Measurements from ENCODE around the gene UNC5C. TPM values are rescaled to one million over a fixed set of nuclear protein-coding genes. Genes with fewer than 3 reads are reported as not detected.

The UNC5C gene
- total RNA-seq, 3 donors from 2014 or later (not counting 1 experiment from before 2014, with no cell fraction given): not detected

DNA sequence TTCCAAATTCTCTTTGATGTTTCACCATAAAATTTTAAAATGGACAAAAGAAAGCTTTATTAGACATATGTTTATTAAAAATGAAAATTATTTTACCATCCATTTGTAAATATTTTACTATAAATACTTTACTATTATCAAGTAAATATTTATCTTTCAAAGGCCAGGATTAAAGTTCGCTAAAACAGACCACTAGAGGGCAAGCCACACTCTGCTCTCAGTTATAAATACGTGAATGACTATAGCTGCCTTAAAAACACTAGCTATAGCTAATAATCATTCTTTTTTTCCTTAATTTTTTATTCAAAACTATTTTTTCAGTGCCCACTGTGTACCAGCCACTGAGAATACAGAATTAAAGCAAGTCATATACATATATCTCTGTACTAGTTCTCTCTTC is 38.6 kb downstream of the UNC5C start:
- no peak overlapping the region for H3K27ac Mint-ChIP-seq
- H3K9me3 Mint-ChIP-seq: no peaks in the 10 kb centered on the region
- no peak overlapping the region for H3K4me3 Mint-ChIP-seq
- no peaks in the 10 kb centered on the region for H3K4me1 Mint-ChIP-seq
- Histone ChIP-seq H3K4me1 (ENCODE audit: control insufficient read depth, insufficient read depth, low read length) (no peaks in the 10 kb centered on the region), H3K9me3 (ENCODE audit: control insufficient read depth, insufficient read depth, low read length) (no peaks in the 10 kb centered on the region), H3K36me3 (ENCODE audit: control insufficient read depth, insufficient read depth, low read length) (no peaks in the 10 kb centered on the region), H3K4me3 (ENCODE audit: low read length) (no peak overlapping the region), H3K27ac (ENCODE audit: low read length) (no peak overlapping the region), H3K27me3 (ENCODE audit: control insufficient read depth, insufficient read depth, low read length) (no peaks in the 10 kb centered on the region)
- intact Hi-C loops (cut with micrococcal nuclease): no loop called here
- no peaks in the 10 kb centered on the region for H3K27me3 Mint-ChIP-seq (ENCODE audit: low read depth in 2 of 2)
- DNase-seq (no peak), ATAC-seq (no peak)
- TF ChIP-seq, protein P1, sequence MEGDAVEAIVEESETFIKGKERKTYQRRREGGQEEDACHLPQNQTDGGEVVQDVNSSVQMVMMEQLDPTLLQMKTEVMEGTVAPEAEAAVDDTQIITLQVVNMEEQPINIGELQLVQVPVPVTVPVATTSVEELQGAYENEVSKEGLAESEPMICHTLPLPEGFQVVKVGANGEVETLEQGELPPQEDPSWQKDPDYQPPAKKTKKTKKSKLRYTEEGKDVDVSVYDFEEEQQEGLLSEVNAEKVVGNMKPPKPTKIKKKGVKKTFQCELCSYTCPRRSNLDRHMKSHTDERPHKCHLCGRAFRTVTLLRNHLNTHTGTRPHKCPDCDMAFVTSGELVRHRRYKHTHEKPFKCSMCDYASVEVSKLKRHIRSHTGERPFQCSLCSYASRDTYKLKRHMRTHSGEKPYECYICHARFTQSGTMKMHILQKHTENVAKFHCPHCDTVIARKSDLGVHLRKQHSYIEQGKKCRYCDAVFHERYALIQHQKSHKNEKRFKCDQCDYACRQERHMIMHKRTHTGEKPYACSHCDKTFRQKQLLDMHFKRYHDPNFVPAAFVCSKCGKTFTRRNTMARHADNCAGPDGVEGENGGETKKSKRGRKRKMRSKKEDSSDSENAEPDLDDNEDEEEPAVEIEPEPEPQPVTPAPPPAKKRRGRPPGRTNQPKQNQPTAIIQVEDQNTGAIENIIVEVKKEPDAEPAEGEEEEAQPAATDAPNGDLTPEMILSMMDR (IDR thresholded peaks at IDR 0.05): peak; percentile 30
- H3K36me3 Mint-ChIP-seq: no peaks in the 10 kb centered on the region
- WGBS (ENCODE audit: insufficient coverage): 16% methylated on average over 2 of the region's 2 CpGs

DNA sequence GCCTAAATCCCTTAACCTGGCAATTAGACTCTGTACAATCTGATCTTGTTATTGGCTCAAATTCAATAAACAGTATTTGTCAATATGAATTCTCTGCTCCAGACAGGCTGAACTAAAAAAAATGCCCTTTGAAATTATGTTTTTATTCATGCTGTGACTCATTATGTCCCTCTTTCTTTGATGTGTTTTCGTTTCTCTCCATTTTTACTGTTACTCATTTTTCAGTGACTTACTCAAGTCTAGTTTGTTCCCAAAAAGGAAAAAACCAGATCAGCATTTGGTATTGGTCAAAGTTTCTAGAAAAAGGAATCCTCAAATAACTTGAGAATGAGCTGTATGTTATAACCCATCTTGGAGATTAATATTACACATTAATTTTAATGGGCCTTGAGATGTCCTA is 40.4 kb downstream of the UNC5C start:
- WGBS (ENCODE audit: insufficient coverage): 86% methylated on average over 1 of the region's 1 CpG
- H3K27ac Mint-ChIP-seq: no peak overlapping the region

DNA sequence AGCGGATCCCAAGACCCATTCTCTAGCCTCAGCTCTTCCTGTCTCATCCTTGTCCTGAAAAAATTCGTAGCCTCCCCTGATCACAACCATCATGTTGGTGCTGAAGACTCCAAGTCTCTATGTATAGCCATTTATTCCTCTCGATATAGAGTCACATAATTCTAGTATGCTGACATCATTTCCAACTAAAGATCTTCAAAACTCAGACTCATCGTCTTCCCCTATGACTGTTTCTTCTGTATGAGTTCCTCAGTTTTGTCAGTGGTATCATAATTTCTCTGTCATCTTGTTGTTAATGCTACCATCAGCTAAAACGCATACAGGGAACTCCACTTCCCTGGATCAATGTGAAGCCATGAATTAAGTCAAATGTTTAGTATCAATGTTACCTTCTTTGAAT is 41.2 kb downstream of the UNC5C start:
- TF ChIP-seq, protein P1 (IDR thresholded peaks at IDR 0.05): no peak
- Histone ChIP-seq H3K27ac (ENCODE audit: low read length) (no peak overlapping the region), H3K9me3 (ENCODE audit: control insufficient read depth, insufficient read depth, low read length) (no peaks in the 10 kb centered on the region), H3K36me3 (ENCODE audit: control insufficient read depth, insufficient read depth, low read length) (no peaks in the 10 kb centered on the region), H3K4me3 (ENCODE audit: low read length) (no peak overlapping the region), H3K4me1 (ENCODE audit: control insufficient read depth, insufficient read depth, low read length) (no peaks in the 10 kb centered on the region), H3K27me3 (ENCODE audit: control insufficient read depth, insufficient read depth, low read length) (no peaks in the 10 kb centered on the region)
- H3K27ac Mint-ChIP-seq: no peak overlapping the region
- H3K36me3 Mint-ChIP-seq: no peaks in the 10 kb centered on the region
- no peaks in the 10 kb centered on the region for H3K4me1 Mint-ChIP-seq
- H3K4me3 Mint-ChIP-seq: no peak overlapping the region
- 76% methylated on average over 5 of the region's 5 CpGs for WGBS (ENCODE audit: insufficient coverage)
- ATAC-seq (no peak), DNase-seq (no peak)
- no peaks in the 10 kb centered on the region for H3K9me3 Mint-ChIP-seq
- intact Hi-C loops (cut with micrococcal nuclease): no loop called here
- H3K27me3 Mint-ChIP-seq (ENCODE audit: low read depth in 2 of 2): no peaks in the 10 kb centered on the region

More for the DNA sequence above, 40.4 kb downstream of the UNC5C start:
- no peaks in the 10 kb centered on the region for H3K4me1 Mint-ChIP-seq
- TF ChIP-seq, protein P1 (IDR thresholded peaks at IDR 0.05): no peak
- DNase-seq: no peak
- Histone ChIP-seq H3K27ac (ENCODE audit: low read length) (no peak overlapping the region), H3K36me3 (ENCODE audit: control insufficient read depth, insufficient read depth, low read length) (no peaks in the 10 kb centered on the region), H3K4me1 (ENCODE audit: control insufficient read depth, insufficient read depth, low read length) (no peaks in the 10 kb centered on the region), H3K27me3 (ENCODE audit: control insufficient read depth, insufficient read depth, low read length) (no peaks in the 10 kb centered on the region), H3K9me3 (ENCODE audit: control insufficient read depth, insufficient read depth, low read length) (no peaks in the 10 kb centered on the region), H3K4me3 (ENCODE audit: low read length) (no peak overlapping the region)
- no peaks in the 10 kb centered on the region for H3K27me3 Mint-ChIP-seq (ENCODE audit: low read depth in 2 of 2)
- H3K36me3 Mint-ChIP-seq: no peaks in the 10 kb centered on the region
- intact Hi-C loops (cut with micrococcal nuclease): no loop called here
- no peak overlapping the region for H3K4me3 Mint-ChIP-seq
- ATAC-seq: no peak
- no peaks in the 10 kb centered on the region for H3K9me3 Mint-ChIP-seq

DNA sequence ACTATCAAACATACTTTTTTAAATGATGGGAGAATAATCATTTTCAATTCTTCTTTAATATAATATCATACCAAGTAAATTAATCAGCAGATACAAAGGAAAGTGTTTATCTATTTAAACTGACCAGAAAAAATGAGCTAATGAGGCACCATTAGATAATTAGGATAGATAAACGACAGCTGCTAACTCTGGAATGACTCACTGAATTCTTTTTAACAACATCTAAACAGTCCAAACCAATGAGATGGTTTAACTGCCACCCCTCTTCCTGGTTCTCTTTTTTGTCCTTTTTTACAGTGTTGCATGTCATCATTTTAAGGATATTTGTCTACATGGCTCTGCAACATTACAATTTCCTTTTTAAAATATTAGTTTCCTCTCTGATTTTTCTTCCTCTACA is 41.6 kb downstream of the UNC5C start:
- no peaks in the 10 kb centered on the region for H3K36me3 ChIP-seq (ENCODE audit: control insufficient read depth, insufficient read depth, low read length)
- no peaks in the 10 kb centered on the region for H3K27me3 ChIP-seq (ENCODE audit: control insufficient read depth, insufficient read depth, low read length)
- TF ChIP-seq, protein P1 (IDR thresholded peaks at IDR 0.05): no peak
- Mint-ChIP-seq H3K27me3 (ENCODE audit: low read depth in 2 of 2) (no peaks in the 10 kb centered on the region), H3K4me1 (no peaks in the 10 kb centered on the region), H3K27ac (no peak overlapping the region), H3K4me3 (no peak overlapping the region), H3K9me3 (no peaks in the 10 kb centered on the region), H3K36me3 (no peaks in the 10 kb centered on the region)
- no peaks in the 10 kb centered on the region for H3K4me1 ChIP-seq (ENCODE audit: control insufficient read depth, insufficient read depth, low read length)
- no peak overlapping the region for H3K4me3 ChIP-seq (ENCODE audit: low read length)
- H3K27ac ChIP-seq (ENCODE audit: low read length): no peak overlapping the region
- ATAC-seq: no peak
- 90% methylated on average over 1 of the region's 1 CpG for WGBS (ENCODE audit: insufficient coverage)
- intact Hi-C loops (cut with micrococcal nuclease): no loop called here
- no peak for DNase-seq
- H3K9me3 ChIP-seq (ENCODE audit: control insufficient read depth, insufficient read depth, low read length): no peaks in the 10 kb centered on the region
